NCI-H2196 treated with DMSO at 0.1 percent for 48 hours (cell line): ENCODE results near the gene FTCD.
"Not testable (repeated sequence)": the region's sequence is repeated elsewhere in the genome, so short reads cannot be mapped to it uniquely, and the experiment has no call there.

Source experiments
- DNase-seq: peaks from one replicate; lab custom pipeline; 2025; ENCODE audit not compliant: unreplicated experiment; lab: John Stamatoyannopoulos, UW

The FTCD gene

GRCh38 chr21:46171996-46172862 is 16.9 kb upstream of the FTCD start:
- no peak for DNase-seq

GRCh38 chr21:46171585-46171984 is 16.2 kb upstream of the FTCD start:
- no peak for DNase-seq

GRCh38 chr21:46170436-46171193 is 15.2 kb upstream of the FTCD start:
- DNase-seq: not testable (repeated sequence)

- no peak for DNase-seq
These were observed 13.4 kb upstream of the FTCD start for GRCh38 chr21:46168659-46169386.

- no peak for DNase-seq
These were observed 12.9 kb upstream of the FTCD start for GRCh38 chr21:46168238-46168637.

- DNase-seq: no peak
These were observed 9.7 kb upstream of the FTCD start for GRCh38 chr21:46165098-46165497.

GRCh38 chr21:46163380-46163779 is 8.0 kb upstream of the FTCD start:
- no peak for DNase-seq

- DNase-seq: no peak
These were observed 6.5 kb upstream of the FTCD start for GRCh38 chr21:46161633-46162592.

GRCh38 chr21:46160907-46161632 is 5.7 kb upstream of the FTCD start:
- DNase-seq: no peak

GRCh38 chr21:46160657-46160906 is 5.2 kb upstream of the FTCD start:
- DNase-seq: no peak

GRCh38 chr21:46159841-46160656 is 4.7 kb upstream of the FTCD start:
- no peak for DNase-seq

- no peak for DNase-seq
These were observed 4.0 kb upstream of the FTCD start for GRCh38 chr21:46159390-46159789.

- DNase-seq: no peak
These were observed 3.4 kb upstream of the FTCD start for GRCh38 chr21:46158666-46159300.

GRCh38 chr21:46157987-46158451 is 2.6 kb upstream of the FTCD start:
- no peak for DNase-seq

- no peak for DNase-seq
These were observed 2.1 kb upstream of the FTCD start for GRCh38 chr21:46157396-46157986.

GRCh38 chr21:46156678-46157077 is 1.3 kb upstream of the FTCD start:
- no peak for DNase-seq

- no peak for DNase-seq
These were observed 933 bp upstream of the FTCD start for GRCh38 chr21:46156378-46156645.

GRCh38 chr21:46154955-46155513 is 345 bp downstream of the FTCD start:
- DNase-seq: no peak
